GM12873 (cell line): Measurements from ENCODE around the gene SF1.

Source experiments
- TF ChIP-seq, protein P1 (sequence below): IDR thresholded peaks from 2 replicates; pipeline ENCODE4 v1.5.1; 2012; ENCODE audit warnings: low read depth, mild to moderate bottlenecking, moderate library complexity, low read length, control low read depth; ENCODE audit not compliant: insufficient read depth; ENCODE audit errors: missing control alignments

SF1 gene, protein sequence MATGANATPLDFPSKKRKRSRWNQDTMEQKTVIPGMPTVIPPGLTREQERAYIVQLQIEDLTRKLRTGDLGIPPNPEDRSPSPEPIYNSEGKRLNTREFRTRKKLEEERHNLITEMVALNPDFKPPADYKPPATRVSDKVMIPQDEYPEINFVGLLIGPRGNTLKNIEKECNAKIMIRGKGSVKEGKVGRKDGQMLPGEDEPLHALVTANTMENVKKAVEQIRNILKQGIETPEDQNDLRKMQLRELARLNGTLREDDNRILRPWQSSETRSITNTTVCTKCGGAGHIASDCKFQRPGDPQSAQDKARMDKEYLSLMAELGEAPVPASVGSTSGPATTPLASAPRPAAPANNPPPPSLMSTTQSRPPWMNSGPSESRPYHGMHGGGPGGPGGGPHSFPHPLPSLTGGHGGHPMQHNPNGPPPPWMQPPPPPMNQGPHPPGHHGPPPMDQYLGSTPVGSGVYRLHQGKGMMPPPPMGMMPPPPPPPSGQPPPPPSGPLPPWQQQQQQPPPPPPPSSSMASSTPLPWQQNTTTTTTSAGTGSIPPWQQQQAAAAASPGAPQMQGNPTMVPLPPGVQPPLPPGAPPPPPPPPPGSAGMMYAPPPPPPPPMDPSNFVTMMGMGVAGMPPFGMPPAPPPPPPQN

DNA sequence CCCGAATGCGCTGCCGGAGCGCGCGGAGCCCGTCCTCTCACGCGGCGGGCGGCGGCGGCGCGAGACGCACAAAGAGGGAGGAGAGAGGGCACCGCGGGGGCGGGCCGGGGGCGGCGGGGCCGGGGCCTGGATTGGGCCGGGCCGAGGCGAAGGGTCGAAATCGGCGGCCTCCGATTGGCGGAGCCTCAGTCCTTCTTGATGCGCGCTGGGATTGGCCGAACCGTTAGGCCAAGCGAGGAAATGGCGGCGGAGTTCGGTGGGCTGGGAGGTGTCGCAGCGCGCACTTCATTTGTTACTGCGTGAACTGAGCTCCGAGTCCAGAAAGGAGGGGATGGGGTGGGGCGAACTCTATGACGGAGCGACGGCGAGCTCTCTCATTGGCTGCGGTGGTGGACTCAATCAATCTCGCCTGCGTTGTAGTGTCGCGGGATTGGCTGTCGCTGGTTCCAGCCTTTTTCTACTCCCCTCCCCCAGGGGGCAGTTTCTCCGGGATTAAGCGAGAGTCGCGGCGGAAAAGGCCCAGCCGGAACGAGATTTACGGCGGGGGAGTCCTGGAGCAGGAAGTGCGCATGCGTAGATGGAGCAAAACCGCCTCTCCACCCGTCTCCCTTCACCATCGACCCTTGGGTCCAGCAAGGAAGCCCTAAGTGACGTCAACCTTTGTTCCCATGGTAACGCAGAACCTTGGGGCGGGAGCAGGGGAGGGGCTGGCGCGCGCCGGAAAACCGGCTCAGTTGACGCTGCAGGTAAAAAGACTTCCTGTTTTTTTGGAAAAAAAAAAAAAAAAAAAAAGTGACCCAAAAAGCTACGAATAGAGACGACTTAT, at the start of gene SF1:
TSS of gene SF1 (minus strand) at position 70 of the 826 bp plus-strand sequence. CDS start 150 bp downstream, outside the sequence.
- TF ChIP-seq, protein P1, sequence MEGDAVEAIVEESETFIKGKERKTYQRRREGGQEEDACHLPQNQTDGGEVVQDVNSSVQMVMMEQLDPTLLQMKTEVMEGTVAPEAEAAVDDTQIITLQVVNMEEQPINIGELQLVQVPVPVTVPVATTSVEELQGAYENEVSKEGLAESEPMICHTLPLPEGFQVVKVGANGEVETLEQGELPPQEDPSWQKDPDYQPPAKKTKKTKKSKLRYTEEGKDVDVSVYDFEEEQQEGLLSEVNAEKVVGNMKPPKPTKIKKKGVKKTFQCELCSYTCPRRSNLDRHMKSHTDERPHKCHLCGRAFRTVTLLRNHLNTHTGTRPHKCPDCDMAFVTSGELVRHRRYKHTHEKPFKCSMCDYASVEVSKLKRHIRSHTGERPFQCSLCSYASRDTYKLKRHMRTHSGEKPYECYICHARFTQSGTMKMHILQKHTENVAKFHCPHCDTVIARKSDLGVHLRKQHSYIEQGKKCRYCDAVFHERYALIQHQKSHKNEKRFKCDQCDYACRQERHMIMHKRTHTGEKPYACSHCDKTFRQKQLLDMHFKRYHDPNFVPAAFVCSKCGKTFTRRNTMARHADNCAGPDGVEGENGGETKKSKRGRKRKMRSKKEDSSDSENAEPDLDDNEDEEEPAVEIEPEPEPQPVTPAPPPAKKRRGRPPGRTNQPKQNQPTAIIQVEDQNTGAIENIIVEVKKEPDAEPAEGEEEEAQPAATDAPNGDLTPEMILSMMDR: no peak

DNA sequence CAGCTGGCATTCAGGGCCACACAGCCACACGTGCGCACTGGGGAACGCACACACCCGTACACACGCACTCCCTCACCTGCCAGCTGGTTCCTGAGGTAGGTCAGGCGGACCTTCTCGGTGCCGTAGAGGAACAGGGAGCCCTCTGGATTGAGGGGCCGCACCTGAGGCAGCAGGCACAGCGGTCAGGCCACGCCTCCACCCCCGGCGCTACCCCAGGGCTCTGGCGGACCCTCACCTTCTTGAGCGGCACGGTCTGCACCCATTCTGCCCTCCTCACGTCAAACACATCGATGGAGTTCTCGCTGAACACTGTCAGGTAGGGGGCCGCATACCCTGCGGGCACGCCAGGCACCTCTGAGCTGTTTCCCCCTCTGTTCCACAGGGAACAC, 49.1 kb upstream of the SF1 start:
- TF ChIP-seq, protein P1: no peak

DNA sequence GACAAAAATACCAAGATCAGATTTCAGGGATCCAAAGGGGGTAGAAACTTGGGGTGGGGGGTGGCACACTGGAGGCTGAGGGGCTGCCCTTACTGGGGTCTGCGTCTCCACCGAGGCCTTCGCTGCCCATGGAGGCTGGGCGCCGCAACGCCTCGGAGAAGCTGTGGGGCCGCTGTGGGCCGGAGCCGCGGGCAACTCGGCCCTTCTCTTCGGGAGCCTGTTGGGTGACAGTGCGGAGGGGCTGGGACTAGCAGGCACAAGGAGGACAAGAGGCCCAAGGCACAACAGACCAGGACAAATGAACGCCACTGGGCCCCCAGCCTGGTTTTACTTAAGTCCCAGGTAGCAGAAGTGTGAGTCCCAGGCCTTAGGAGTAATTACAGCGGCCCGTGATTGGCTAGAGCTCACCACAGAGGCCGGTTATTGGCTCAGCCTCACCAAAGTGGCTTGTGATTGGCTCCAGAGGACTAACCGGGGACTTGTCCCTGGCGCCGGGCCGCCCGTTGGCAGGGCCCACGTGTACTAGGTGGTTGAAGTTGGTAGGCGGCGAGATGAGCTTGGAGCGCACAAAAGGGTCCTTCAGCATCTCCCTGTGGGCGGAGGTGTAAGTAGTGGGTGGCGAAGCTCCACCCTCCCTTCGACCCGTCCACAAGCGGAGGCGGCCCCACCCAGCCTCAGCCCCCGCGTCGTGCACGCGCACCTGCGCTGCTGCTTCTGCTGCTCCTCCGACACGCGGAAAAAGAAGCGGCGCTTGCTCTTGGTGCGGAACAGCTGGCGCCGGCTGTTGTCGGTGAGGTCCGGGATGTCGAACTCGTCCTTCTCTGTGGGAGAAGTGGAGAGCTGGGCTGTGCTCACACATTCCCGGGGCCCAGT, 48.5 kb upstream of the SF1 start:
- TF ChIP-seq, protein P1: no peak

DNA sequence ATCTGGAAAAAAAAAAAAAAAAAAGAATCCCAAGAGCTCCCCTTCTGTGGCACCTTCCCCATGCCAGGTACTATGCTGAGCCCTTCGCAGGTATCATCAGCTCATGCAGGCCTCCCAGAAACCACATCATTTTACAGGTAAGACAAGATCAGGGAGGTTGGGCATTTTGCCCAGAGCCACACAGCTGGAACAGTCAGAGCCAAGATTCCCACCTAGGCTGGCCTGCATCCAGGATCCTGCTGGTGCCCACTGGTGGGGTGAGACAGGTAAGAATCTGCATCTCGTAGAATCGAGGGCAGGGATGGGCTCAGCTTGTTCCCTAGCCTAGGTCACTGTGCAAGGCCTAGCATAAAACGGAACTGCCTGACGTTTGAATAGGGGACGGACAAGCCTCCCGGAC, 47.7 kb upstream of the SF1 start:
- TF ChIP-seq, protein P1: no peak

DNA sequence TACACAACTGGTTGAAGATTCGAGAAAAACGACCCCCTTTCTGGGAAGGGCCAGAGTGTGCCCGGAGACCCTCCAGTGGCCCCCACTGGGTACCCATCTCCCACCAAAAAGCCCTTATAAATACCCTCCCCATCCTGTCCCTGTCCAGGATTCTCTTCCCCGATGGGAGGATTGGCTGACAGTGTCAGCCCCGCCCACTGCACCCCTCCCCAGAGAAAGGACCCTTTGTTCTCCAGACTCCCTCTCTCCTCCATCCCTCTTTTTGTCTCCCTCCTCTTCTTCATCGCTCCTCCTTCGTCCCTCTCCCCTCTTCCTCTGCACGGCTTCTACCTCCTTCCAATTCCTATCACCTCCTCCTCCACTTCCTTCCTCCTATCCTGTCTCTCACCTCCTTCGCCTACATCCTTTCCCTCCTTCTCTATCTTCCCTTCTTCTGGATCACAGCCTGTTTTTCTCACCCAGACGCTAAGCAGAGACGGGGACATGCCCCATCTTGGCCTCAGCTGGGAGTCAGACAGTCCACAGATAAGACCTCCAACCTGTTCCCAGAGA, 45.3 kb upstream of the SF1 start:
- TF ChIP-seq, protein P1: no peak

GRCh38 chr11:64817476-64817875, 39.1 kb upstream of the SF1 start:
- TF ChIP-seq, protein P1: no peak
